ENCODE data around the gene ABCG1. TPM values are rescaled to one million over a fixed set of nuclear protein-coding genes. Genes with fewer than 3 reads are reported as not detected.

The ABCG1 gene
- total RNA-seq, 1 donor from 2014 or later: 1.2 TPM

DNA sequence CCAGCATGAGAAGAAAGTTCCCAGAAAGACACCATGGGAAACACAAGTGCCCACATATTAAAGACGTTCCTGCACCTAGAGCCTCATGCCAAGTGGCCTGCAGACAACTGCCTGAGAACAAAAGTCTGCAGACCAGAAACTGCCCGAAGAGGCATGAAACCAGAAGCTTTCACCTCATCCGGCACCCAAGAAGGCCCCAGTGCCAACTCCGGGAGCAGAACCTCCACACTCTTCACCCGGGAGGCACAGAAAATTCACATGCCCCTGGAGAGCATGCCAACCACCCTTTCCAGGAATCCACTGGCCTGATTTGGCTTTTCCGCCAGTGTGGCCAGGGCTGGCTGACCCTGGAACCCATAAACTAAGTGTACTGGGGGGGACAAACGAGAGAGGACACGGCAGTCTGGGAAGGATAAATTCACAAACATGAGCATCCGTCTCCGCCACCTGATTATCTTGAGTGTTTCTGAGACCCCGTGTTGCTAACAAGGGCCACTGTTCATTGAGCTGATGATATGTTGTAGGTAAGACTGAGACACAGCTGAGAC, 125.1 kb downstream of the ABCG1 start:
- no peak for DNase-seq (ENCODE audit: low read depth)

DNA sequence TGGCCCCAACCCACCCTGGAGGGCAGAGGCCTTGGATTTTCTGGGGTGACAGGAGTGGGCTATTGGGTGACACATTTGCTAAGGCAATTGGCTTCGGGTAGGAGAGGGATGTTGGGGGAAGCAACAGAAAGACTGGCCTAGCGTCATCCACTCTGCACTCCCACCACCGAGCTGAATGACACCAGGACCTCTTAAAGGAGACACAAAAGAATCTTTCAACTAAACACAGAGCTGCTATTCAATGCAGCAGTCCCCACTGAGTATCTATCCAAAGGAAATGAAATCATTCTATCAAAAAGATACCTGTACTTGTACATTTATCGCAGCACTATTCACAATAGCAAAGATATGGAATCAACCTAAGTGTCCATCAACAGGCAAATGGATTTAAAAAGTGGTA, 125.7 kb downstream of the ABCG1 start:
- DNase-seq (ENCODE audit: low read depth): no peak

DNA sequence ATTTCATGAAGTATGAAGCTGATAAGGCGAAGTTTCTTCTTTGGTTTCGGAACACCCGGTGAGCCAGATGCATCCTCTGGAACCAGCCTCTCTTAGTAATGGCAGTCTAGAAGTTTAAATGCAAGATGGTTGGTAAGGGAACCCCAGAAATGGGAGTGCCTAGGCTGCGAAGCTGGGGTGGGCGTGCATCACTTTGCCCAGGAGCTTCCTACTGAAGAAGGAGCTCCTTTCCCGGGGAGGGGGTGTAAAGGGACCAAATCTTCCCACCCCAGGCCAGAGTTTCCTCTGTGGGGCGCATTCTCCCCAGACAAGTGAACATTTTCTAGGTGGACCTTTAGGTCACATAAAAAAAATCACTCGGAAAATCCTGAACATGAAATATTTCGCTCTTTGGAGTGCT, 127.5 kb downstream of the ABCG1 start:
- DNase-seq (ENCODE audit: low read depth): no peak

Other genes with a start within 250 kb of the ABCG1 start
- 7.3 and 8.0 TPM in 2 replicates for gene ZBTB21, start 208.8 kb upstream of the ABCG1 start, total RNA-seq
- gene UMODL1, start 147.8 kb upstream of the ABCG1 start, total RNA-seq: not detected in 2 replicates
- 0.83 and 3.1 TPM in 2 replicates for gene TFF3, start 96.3 kb downstream of the ABCG1 start, total RNA-seq
- not detected in 2 replicates for gene TFF2, start 131.9 kb downstream of the ABCG1 start, total RNA-seq
- gene TFF1, start 147.4 kb downstream of the ABCG1 start, total RNA-seq: not detected in 2 replicates
- not detected in 2 replicates for gene TMPRSS3, start 176.9 kb downstream of the ABCG1 start, total RNA-seq
- gene UBASH3A, start 184.8 kb downstream of the ABCG1 start, total RNA-seq: not detected in 2 replicates

Data from myocyte (in vitro differentiated cells).